ENCODE results near the gene PEDS1. TPM values are rescaled to one million over a fixed set of nuclear protein-coding genes. Genes with fewer than 3 reads are reported as not detected.

PEDS1 gene
- total RNA-seq, 1 donor from 2014 or later: 31.3 TPM

- no peaks in the 10 kb centered on the region for H3K27me3 ChIP-seq
- intact Hi-C loops (cut with DNase I): loop anchor here (2.0 kb wide), 1 partner anchor 274 kb away; no protein-coding TSS in a partner anchor
- no peaks in the 10 kb centered on the region for H3K9me3 ChIP-seq
- no peak for TF ChIP-seq CTCF (IDR thresholded peaks at IDR 0.05)
- peak overlapping the region; percentile 99 for H3K27ac ChIP-seq
- peak; percentile 81 for DNase-seq
- peaks cover 15% of the 10 kb centered on the region for H3K36me3 ChIP-seq
- peak; percentile 7 for ATAC-seq
- peaks cover 25% of the 10 kb centered on the region for H3K4me1 ChIP-seq
- no peak overlapping the region for H3K4me3 ChIP-seq
These were observed 35.6 kb upstream of the PEDS1 start for GRCh38 chr20:50188879-50189680.

GRCh38 chr20:50188287-50188688, 34.8 kb upstream of the PEDS1 start:
- Histone ChIP-seq H3K27ac (no peak overlapping the region), H3K9me3 (no peaks in the 10 kb centered on the region), H3K4me1 (peaks cover 17% of the 10 kb centered on the region), H3K36me3 (peaks cover 7% of the 10 kb centered on the region), H3K4me3 (no peak overlapping the region), H3K27me3 (no peaks in the 10 kb centered on the region)
- intact Hi-C loops (cut with DNase I): loop anchor here (2.0 kb wide), 1 partner anchor 275 kb away; no protein-coding TSS in a partner anchor
- TF ChIP-seq CTCF (IDR thresholded peaks at IDR 0.05): no peak
- DNase-seq: no peak
- no peak for ATAC-seq

GRCh38 chr20:50187403-50188051, 34.0 kb upstream of the PEDS1 start:
- H3K27ac ChIP-seq: no peak overlapping the region

GRCh38 chr20:50186987-50187402, 33.5 kb upstream of the PEDS1 start:
- ATAC-seq: no peak
- no peak overlapping the region for H3K27ac ChIP-seq

More at GRCh38 chr20:50187403-50188051, 34.0 kb upstream of the PEDS1 start:
- no peak for TF ChIP-seq CTCF (IDR thresholded peaks at IDR 0.05)
- Histone ChIP-seq H3K4me1 (peaks cover 15% of the 10 kb centered on the region), H3K4me3 (no peak overlapping the region), H3K36me3 (no peaks in the 10 kb centered on the region), H3K27me3 (no peaks in the 10 kb centered on the region), H3K9me3 (no peaks in the 10 kb centered on the region)
- intact Hi-C loops (cut with DNase I): loop anchor here (2.0 kb wide), 1 partner anchor 275 kb away; no protein-coding TSS in a partner anchor
- DNase-seq: peak; percentile 74
- no peak for ATAC-seq

More at GRCh38 chr20:50186987-50187402, 33.5 kb upstream of the PEDS1 start:
- TF ChIP-seq CTCF (IDR thresholded peaks at IDR 0.05): no peak
- Histone ChIP-seq H3K9me3 (no peaks in the 10 kb centered on the region), H3K27me3 (no peaks in the 10 kb centered on the region), H3K4me1 (peaks cover 15% of the 10 kb centered on the region), H3K36me3 (no peaks in the 10 kb centered on the region), H3K4me3 (no peak overlapping the region)
- intact Hi-C loops (cut with DNase I): no loop called here
- no peak for DNase-seq

All from upper lobe of right lung (tissue), 1 donor.